Gastroesophageal sphincter (tissue), 4 donors: ENCODE results near the gene VDAC2. TPM values are rescaled to one million over a fixed set of nuclear protein-coding genes. Genes with fewer than 3 reads are reported as not detected.
A peak's percentile ranks its signal among the peaks of the same experiment; 100 is the strongest.

Source experiments
- ATAC-seq: fragments of 150-250 bp; one replicate; pipeline ENCODE4 v1.9.1; 2016; ENCODE audit warnings: mild to moderate bottlenecking, moderate library complexity
- H3K27ac ChIP-seq, 4 donors: fragments of 200-600 bp; sonication (generic) in 3 of 4; 1 replicate in 3 of 4; 2 replicates in 1 of 4; pipeline ENCODE4 v1.5.1; 2016 to 2019
- H3K27me3 ChIP-seq: fragments of 200-600 bp; sonication (generic); one replicate; pipeline ENCODE4 v1.5.1; 2019
- H3K36me3 ChIP-seq, 2 donors: fragments of 200-600 bp; sonication (generic); one replicate each; pipeline ENCODE4 v1.5.1; 2019; ENCODE audit warnings: control low read depth in 1 of 2
- H3K4me1 ChIP-seq, 3 donors: fragments of 200-600 bp; sonication (generic); 1 replicate in 2 of 3; 2 replicates in 1 of 3; pipeline ENCODE4 v1.5.1; 2016 to 2019; ENCODE audit warnings: control low read depth in 2 of 3
- H3K4me3 ChIP-seq, 2 donors: fragments of 200-600 bp; sonication (generic); one replicate each; pipeline ENCODE4 v1.5.1; 2019; ENCODE audit warnings: mild to moderate bottlenecking in 1 of 2, moderate library complexity in 1 of 2
- H3K9me3 ChIP-seq, 3 donors: fragments of 200-600 bp; sonication (generic); one replicate each; pipeline ENCODE4 v1.5.1; 2017 to 2019; ENCODE audit warnings: control low read depth in 2 of 3
- CTCF ChIP-seq, 4 experiments: fragments of 200-600 bp in 2 of 4; fragments of 450-650 bp in 2 of 4; sonication (generic) in 1 of 4; IDR thresholded peaks; one replicate each; pipeline ENCODE4 v1.5.1; 2017 to 2019; ENCODE audit warnings: antibody characterized with exemption in 4 of 4, mild to moderate bottlenecking in 2 of 4, moderate library complexity in 2 of 4
- EP300 ChIP-seq: sonication (generic); formaldehyde crosslinking; IDR thresholded peaks from one replicate; pipeline ENCODE4 v1.6.1; 2017; ENCODE audit warnings: antibody characterized with exemption, mild to moderate bottlenecking
- POLR2A ChIP-seq, 2 donors: fragments of 450-650 bp; IDR thresholded peaks; one replicate each; pipeline ENCODE4 v1.6.1; 2017; ENCODE audit warnings: antibody characterized with exemption in 2 of 2, mild to moderate bottlenecking in 2 of 2, moderate library complexity in 1 of 2
- POLR2AphosphoS5 ChIP-seq: sonication (generic); formaldehyde crosslinking; IDR thresholded peaks from one replicate; pipeline ENCODE4 v1.6.1; 2017; ENCODE audit warnings: antibody characterized with exemption
- WGBS, 2 donors: methylation state at CpG; one replicate each; pipeline ENCODE4 v1.1.5; 2018; ENCODE audit warnings: low coverage in 1 of 2; 5-methylcytosine and 5-hydroxymethylcytosine counted together
- total RNA-seq, 4 donors: library from RNA; depleted of rRNA; stranded (reverse); fragments of >200 nt; gene quantifications; one replicate each; pipeline ENCODE4 v1.1.0, GENCODE V29; 2016

Gene VDAC2
- total RNA-seq, 4 donors from 2014 or later: 199 to 283 (median 249) TPM

- Histone ChIP-seq H3K27ac (no peak overlapping the region), H3K4me1 (no peaks in the 10 kb centered on the region), H3K4me3 (no peak overlapping the region), H3K27me3 (no peaks in the 10 kb centered on the region), H3K36me3 (no peaks in the 10 kb centered on the region), H3K9me3 (no peaks in the 10 kb centered on the region)
- 70% methylated on average over 2 of the region's 10 CpGs; no CpG with 5 or more reads in 1 of the 2 donors for WGBS, 2 donors
- no peak for ATAC-seq
- TF ChIP-seq EP300: no peak
- no peak for TF ChIP-seq CTCF (IDR thresholded peaks at IDR 0.05)
- TF ChIP-seq POLR2A (IDR thresholded peaks at IDR 0.05): no peak
- no peak for TF ChIP-seq POLR2AphosphoS5
Observed at GRCh38 chr10:75245354-75246250, 35.0 kb downstream of the VDAC2 start.

GRCh38 chr10:75246506-75246905 lies 35.9 kb downstream of the VDAC2 start:
- H3K27me3 ChIP-seq: no peaks in the 10 kb centered on the region
- no peaks in the 10 kb centered on the region for H3K4me1 ChIP-seq
- WGBS, 2 donors: 84% methylated on average over 4 of the region's 6 CpGs; no CpG with 5 or more reads in 1 of the 2 donors
- no peak for TF ChIP-seq CTCF (IDR thresholded peaks at IDR 0.05)
- no peak for TF ChIP-seq POLR2A (IDR thresholded peaks at IDR 0.05)
- TF ChIP-seq EP300: no peak
- TF ChIP-seq POLR2AphosphoS5: no peak
- no peak overlapping the region for H3K27ac ChIP-seq
- ATAC-seq: no peak
- H3K36me3 ChIP-seq: no peaks in the 10 kb centered on the region
- no peaks in the 10 kb centered on the region for H3K9me3 ChIP-seq
- no peak overlapping the region for H3K4me3 ChIP-seq

GRCh38 chr10:75247797-75248196 lies 37.2 kb downstream of the VDAC2 start:
- WGBS, 2 donors: no CpG with 5 or more reads among the region's 5 CpGs

GRCh38 chr10:75250934-75251333 lies 40.3 kb downstream of the VDAC2 start:
- H3K4me3 ChIP-seq: no peak overlapping the region
- ATAC-seq: no peak
- no peaks in the 10 kb centered on the region for H3K4me1 ChIP-seq
- no peaks in the 10 kb centered on the region for H3K36me3 ChIP-seq
- H3K27ac ChIP-seq: no peak overlapping the region
- TF ChIP-seq POLR2AphosphoS5 (no peak), POLR2A (IDR thresholded peaks at IDR 0.05) (no peak), EP300 (no peak), CTCF (IDR thresholded peaks at IDR 0.05) (no peak)
- WGBS, 2 donors: 100% methylated on average over 1 of the region's 3 CpGs; no CpG with 5 or more reads in 1 of the 2 donors
- peaks cover 0 to 26% (median 0%) of the 10 kb centered on the region in 3 donors for H3K9me3 ChIP-seq
- no peaks in the 10 kb centered on the region for H3K27me3 ChIP-seq

More at GRCh38 chr10:75247797-75248196, 37.2 kb downstream of the VDAC2 start:
- TF ChIP-seq EP300 (no peak), POLR2A (IDR thresholded peaks at IDR 0.05) (no peak), CTCF (IDR thresholded peaks at IDR 0.05) (no peak)
- Histone ChIP-seq H3K4me3 (no peak overlapping the region), H3K27me3 (no peaks in the 10 kb centered on the region), H3K36me3 (no peaks in the 10 kb centered on the region), H3K9me3 (peaks cover 0 to 8% (median 0%) of the 10 kb centered on the region in 3 donors), H3K4me1 (no peaks in the 10 kb centered on the region), H3K27ac (no peak overlapping the region)
- ATAC-seq: peak; percentile 37
